ENCODE data around the gene SEC61A1.
A peak's percentile ranks its signal among the peaks of the same experiment; 100 is the strongest.

The SEC61A1 gene

DNA sequence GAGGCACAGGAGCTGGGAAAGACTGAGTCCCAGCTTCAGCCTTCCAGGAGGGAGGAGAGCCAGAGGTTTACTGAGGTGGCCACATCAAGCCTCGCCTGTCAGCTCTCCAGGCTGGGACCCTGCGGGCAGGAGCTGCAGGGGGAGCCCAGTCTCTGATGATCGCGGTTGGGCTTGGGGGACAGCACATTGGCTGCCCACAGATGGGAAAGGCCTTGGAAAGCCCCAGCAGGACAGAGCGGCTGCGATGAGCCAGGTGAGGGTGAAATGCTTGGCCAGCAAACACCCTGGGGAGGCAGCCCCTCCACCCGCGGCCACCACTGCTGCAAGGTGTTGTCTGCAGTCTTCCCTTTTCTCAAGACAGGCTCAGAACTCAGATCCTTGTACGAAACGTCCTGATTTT is 31.2 kb downstream of the SEC61A1 start:
- Histone ChIP-seq H3K27me3 (ENCODE audit: control insufficient read depth in 1 of 2, insufficient read depth in 2 of 2, low read length in 2 of 2) (no peaks in the 10 kb centered on the region), H3K4me1 (ENCODE audit: control insufficient read depth in 1 of 2, insufficient read depth in 2 of 2, low read length in 2 of 2) (peaks cover 8 to 9% of the 10 kb centered on the region in 2 donors), H3K9me3 (ENCODE audit: control insufficient read depth in 1 of 2, low read length in 2 of 2) (no peaks in the 10 kb centered on the region), H3K27ac (ENCODE audit: low read depth, low read length) (no peak overlapping the region), H3K36me3 (ENCODE audit: control insufficient read depth in 1 of 2, insufficient read depth in 2 of 2, low read length in 2 of 2) (peaks cover 10 to 49% of the 10 kb centered on the region in 2 donors), H3K9ac (ENCODE audit: low read depth in 1 of 2, low read length in 2 of 2) (no peak overlapping the region), H3K4me3 (ENCODE audit: low read depth in 1 of 2, low read length in 2 of 2) (no peak overlapping the region)

DNA sequence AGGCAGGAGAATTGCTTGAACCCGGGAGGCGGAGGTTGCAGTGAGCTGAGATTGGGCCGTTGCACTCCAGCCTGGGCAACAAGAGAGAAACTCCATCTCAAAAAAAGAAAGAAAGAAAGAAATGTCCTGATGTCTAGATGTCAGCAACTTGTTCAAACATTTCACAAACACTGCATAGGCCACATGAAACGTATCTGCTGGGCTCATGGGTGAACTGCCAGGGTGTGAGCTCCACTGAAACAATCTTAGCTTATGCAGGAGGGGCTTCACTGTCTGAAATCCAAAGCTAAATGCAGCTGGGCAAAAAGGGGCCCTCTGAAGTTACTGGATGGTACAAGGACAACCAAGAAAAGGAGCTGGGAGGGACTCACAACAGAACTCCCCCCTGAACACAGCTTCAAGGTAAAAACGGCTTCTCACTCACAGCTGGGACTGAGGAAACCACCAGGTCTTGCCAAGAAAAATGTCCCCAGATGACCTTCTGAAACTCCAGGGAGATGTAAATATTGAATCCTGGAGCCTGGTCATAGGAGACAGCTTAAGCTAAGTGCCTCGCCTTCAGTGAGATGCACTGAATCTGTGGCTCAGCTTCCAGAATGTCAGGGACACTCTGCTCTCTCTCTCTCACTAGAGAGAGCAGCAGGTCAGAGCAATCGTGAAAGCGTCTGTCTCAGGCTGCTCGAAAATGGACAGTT is 31.9 kb downstream of the SEC61A1 start:
- peaks cover 8 to 9% of the 10 kb centered on the region in 2 donors for H3K4me1 ChIP-seq (ENCODE audit: control insufficient read depth in 1 of 2, insufficient read depth in 2 of 2, low read length in 2 of 2)
- peaks cover 10 to 44% of the 10 kb centered on the region in 2 donors for H3K36me3 ChIP-seq (ENCODE audit: control insufficient read depth in 1 of 2, insufficient read depth in 2 of 2, low read length in 2 of 2)
- no peaks in the 10 kb centered on the region for H3K9me3 ChIP-seq (ENCODE audit: control insufficient read depth in 1 of 2, low read length in 2 of 2)
- H3K4me3 ChIP-seq (ENCODE audit: low read depth in 1 of 2, low read length in 2 of 2): no peak overlapping the region
- no peaks in the 10 kb centered on the region for H3K27me3 ChIP-seq (ENCODE audit: control insufficient read depth in 1 of 2, insufficient read depth in 2 of 2, low read length in 2 of 2)
- no peak overlapping the region for H3K9ac ChIP-seq (ENCODE audit: low read depth in 1 of 2, low read length in 2 of 2)
- no peak overlapping the region for H3K27ac ChIP-seq (ENCODE audit: low read depth, low read length)

DNA sequence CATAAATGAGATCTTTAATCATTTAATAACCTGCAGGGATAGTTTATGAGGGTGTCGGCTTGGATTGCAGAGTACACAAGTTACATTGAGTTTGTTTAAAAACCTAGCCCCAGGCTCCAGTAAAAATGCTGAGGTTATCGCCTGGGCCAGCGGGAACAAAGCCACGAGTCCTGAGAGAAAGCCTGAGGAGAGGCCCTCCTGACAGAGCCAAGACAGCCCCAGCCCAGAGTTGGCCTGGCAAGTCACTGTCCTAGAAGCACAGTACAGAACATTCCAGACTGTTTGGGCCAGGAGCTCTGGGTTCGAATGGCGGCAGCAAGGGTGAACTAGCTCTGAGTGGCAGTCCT is 32.4 kb downstream of the SEC61A1 start:
- no peak overlapping the region for H3K4me3 ChIP-seq (ENCODE audit: low read depth in 1 of 2, low read length in 2 of 2)
- H3K9me3 ChIP-seq (ENCODE audit: control insufficient read depth in 1 of 2, low read length in 2 of 2): no peaks in the 10 kb centered on the region
- H3K27me3 ChIP-seq (ENCODE audit: control insufficient read depth in 1 of 2, insufficient read depth in 2 of 2, low read length in 2 of 2): no peaks in the 10 kb centered on the region
- peak overlapping the region; percentile 14 for H3K27ac ChIP-seq (ENCODE audit: low read depth, low read length)
- H3K4me1 ChIP-seq (ENCODE audit: control insufficient read depth in 1 of 2, insufficient read depth in 2 of 2, low read length in 2 of 2): peaks cover 8 to 9% of the 10 kb centered on the region in 2 donors
- peak overlapping the region in 1 of 2 donors; percentile 16 for H3K9ac ChIP-seq (ENCODE audit: low read depth in 1 of 2, low read length in 2 of 2)
- H3K36me3 ChIP-seq (ENCODE audit: control insufficient read depth in 1 of 2, insufficient read depth in 2 of 2, low read length in 2 of 2): peaks cover 6 to 42% of the 10 kb centered on the region in 2 donors

DNA sequence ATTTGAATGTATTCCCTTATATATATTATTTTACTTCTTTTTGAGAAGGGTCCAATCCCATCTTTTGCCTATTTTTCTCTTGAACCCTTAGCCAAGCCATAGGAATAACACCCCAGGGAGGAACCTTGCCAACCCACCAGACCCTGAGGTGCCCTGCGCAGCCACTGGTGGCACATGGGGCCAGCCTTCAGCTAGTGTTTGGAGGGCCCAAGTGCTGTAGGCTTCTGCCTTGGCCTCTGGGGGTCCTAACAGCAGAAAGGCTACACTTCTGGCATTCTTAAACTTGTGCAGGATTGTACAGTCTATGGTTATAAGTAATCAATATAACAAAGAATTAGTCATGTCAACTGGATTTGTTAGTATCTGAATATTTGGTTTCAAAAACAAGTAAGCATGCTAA is 36.9 kb downstream of the SEC61A1 start:
- Histone ChIP-seq H3K4me1 (ENCODE audit: control insufficient read depth in 1 of 2, insufficient read depth in 2 of 2, low read length in 2 of 2) (peaks cover 4 to 5% of the 10 kb centered on the region in 2 donors), H3K27ac (ENCODE audit: low read depth, low read length) (no peak overlapping the region), H3K27me3 (ENCODE audit: control insufficient read depth in 1 of 2, insufficient read depth in 2 of 2, low read length in 2 of 2) (no peaks in the 10 kb centered on the region), H3K36me3 (ENCODE audit: control insufficient read depth in 1 of 2, insufficient read depth in 2 of 2, low read length in 2 of 2) (peaks cover 6 to 42% of the 10 kb centered on the region in 2 donors), H3K9ac (ENCODE audit: low read depth in 1 of 2, low read length in 2 of 2) (no peak overlapping the region), H3K9me3 (ENCODE audit: control insufficient read depth in 1 of 2, low read length in 2 of 2) (no peaks in the 10 kb centered on the region), H3K4me3 (ENCODE audit: low read depth in 1 of 2, low read length in 2 of 2) (no peak overlapping the region)

- Histone ChIP-seq H3K36me3 (ENCODE audit: control insufficient read depth in 1 of 2, insufficient read depth in 2 of 2, low read length in 2 of 2) (peaks cover 0 to 38% of the 10 kb centered on the region in 2 donors), H3K27me3 (ENCODE audit: control insufficient read depth in 1 of 2, insufficient read depth in 2 of 2, low read length in 2 of 2) (no peaks in the 10 kb centered on the region)
Measured at GRCh38 chr3:128091586-128091985, 39.3 kb downstream of the SEC61A1 start.

GRCh38 chr3:128094295-128095151 is 42.3 kb downstream of the SEC61A1 start:
- no peaks in the 10 kb centered on the region for H3K9me3 ChIP-seq (ENCODE audit: control insufficient read depth in 1 of 2, low read length in 2 of 2)
- H3K27ac ChIP-seq (ENCODE audit: low read depth, low read length): no peak overlapping the region
- no peak overlapping the region for H3K4me3 ChIP-seq (ENCODE audit: low read depth in 1 of 2, low read length in 2 of 2)
- H3K27me3 ChIP-seq (ENCODE audit: control insufficient read depth in 1 of 2, insufficient read depth in 2 of 2, low read length in 2 of 2): no peaks in the 10 kb centered on the region
- peaks cover 6 to 59% of the 10 kb centered on the region in 2 donors for H3K36me3 ChIP-seq (ENCODE audit: control insufficient read depth in 1 of 2, insufficient read depth in 2 of 2, low read length in 2 of 2)
- H3K4me1 ChIP-seq (ENCODE audit: control insufficient read depth in 1 of 2, insufficient read depth in 2 of 2, low read length in 2 of 2): no peaks in the 10 kb centered on the region
- H3K9ac ChIP-seq (ENCODE audit: low read depth in 1 of 2, low read length in 2 of 2): no peak overlapping the region

More at GRCh38 chr3:128091586-128091985, 39.3 kb downstream of the SEC61A1 start:
- H3K9me3 ChIP-seq (ENCODE audit: control insufficient read depth in 1 of 2, low read length in 2 of 2): no peaks in the 10 kb centered on the region
- H3K27ac ChIP-seq (ENCODE audit: low read depth, low read length): no peak overlapping the region
- H3K4me3 ChIP-seq (ENCODE audit: low read depth in 1 of 2, low read length in 2 of 2): no peak overlapping the region
- no peaks in the 10 kb centered on the region for H3K4me1 ChIP-seq (ENCODE audit: control insufficient read depth in 1 of 2, insufficient read depth in 2 of 2, low read length in 2 of 2)
- H3K9ac ChIP-seq (ENCODE audit: low read depth in 1 of 2, low read length in 2 of 2): no peak overlapping the region

GRCh38 chr3:128095222-128095703 is 43.0 kb downstream of the SEC61A1 start:
- Histone ChIP-seq H3K4me3 (ENCODE audit: low read depth in 1 of 2, low read length in 2 of 2) (no peak overlapping the region), H3K4me1 (ENCODE audit: control insufficient read depth in 1 of 2, insufficient read depth in 2 of 2, low read length in 2 of 2) (no peaks in the 10 kb centered on the region), H3K9me3 (ENCODE audit: control insufficient read depth in 1 of 2, low read length in 2 of 2) (no peaks in the 10 kb centered on the region), H3K36me3 (ENCODE audit: control insufficient read depth in 1 of 2, insufficient read depth in 2 of 2, low read length in 2 of 2) (peaks cover 11 to 67% of the 10 kb centered on the region in 2 donors), H3K27ac (ENCODE audit: low read depth, low read length) (no peak overlapping the region), H3K9ac (ENCODE audit: low read depth in 1 of 2, low read length in 2 of 2) (no peak overlapping the region), H3K27me3 (ENCODE audit: control insufficient read depth in 1 of 2, insufficient read depth in 2 of 2, low read length in 2 of 2) (no peaks in the 10 kb centered on the region)

- H3K27me3 ChIP-seq (ENCODE audit: control insufficient read depth in 1 of 2, insufficient read depth in 2 of 2, low read length in 2 of 2): no peaks in the 10 kb centered on the region
- H3K4me1 ChIP-seq (ENCODE audit: control insufficient read depth in 1 of 2, insufficient read depth in 2 of 2, low read length in 2 of 2): no peaks in the 10 kb centered on the region
- no peak overlapping the region for H3K4me3 ChIP-seq (ENCODE audit: low read depth in 1 of 2, low read length in 2 of 2)
- no peaks in the 10 kb centered on the region for H3K9me3 ChIP-seq (ENCODE audit: control insufficient read depth in 1 of 2, low read length in 2 of 2)
- no peak overlapping the region for H3K27ac ChIP-seq (ENCODE audit: low read depth, low read length)
- peaks cover 15 to 80% of the 10 kb centered on the region in 2 donors for H3K36me3 ChIP-seq (ENCODE audit: control insufficient read depth in 1 of 2, insufficient read depth in 2 of 2, low read length in 2 of 2)
- H3K9ac ChIP-seq (ENCODE audit: low read depth in 1 of 2, low read length in 2 of 2): no peak overlapping the region
Measured at GRCh38 chr3:128098234-128098633, 46.0 kb downstream of the SEC61A1 start.

DNA sequence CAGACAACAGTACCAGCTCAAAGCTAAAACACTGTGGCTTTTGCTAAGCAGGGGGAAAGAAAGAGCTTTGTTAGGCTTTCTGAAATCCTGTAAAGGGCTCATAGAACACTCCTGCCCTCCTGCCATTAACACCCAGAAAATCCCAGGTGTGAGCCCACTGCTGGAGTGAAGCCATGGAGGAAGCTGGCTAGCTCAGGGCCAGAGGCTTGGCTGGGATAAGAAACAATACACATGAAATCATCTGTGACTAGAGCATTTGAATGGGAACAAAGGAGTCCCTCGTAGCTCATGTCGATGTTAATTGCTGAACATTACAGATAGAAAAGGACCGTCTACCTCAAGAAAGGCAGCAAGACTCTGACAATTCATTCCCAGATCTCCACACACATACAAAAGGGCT is 47.9 kb downstream of the SEC61A1 start:
- peaks cover 0 to 3% of the 10 kb centered on the region in 2 donors for H3K4me1 ChIP-seq (ENCODE audit: control insufficient read depth in 1 of 2, insufficient read depth in 2 of 2, low read length in 2 of 2)
- H3K9ac ChIP-seq (ENCODE audit: low read depth in 1 of 2, low read length in 2 of 2): no peak overlapping the region
- H3K27me3 ChIP-seq (ENCODE audit: control insufficient read depth in 1 of 2, insufficient read depth in 2 of 2, low read length in 2 of 2): no peaks in the 10 kb centered on the region
- H3K36me3 ChIP-seq (ENCODE audit: control insufficient read depth in 1 of 2, insufficient read depth in 2 of 2, low read length in 2 of 2): peaks cover 15 to 84% of the 10 kb centered on the region in 2 donors
- H3K27ac ChIP-seq (ENCODE audit: low read depth, low read length): no peak overlapping the region
- H3K4me3 ChIP-seq (ENCODE audit: low read depth in 1 of 2, low read length in 2 of 2): no peak overlapping the region
- H3K9me3 ChIP-seq (ENCODE audit: control insufficient read depth in 1 of 2, low read length in 2 of 2): no peaks in the 10 kb centered on the region

GRCh38 chr3:128100638-128101037 is 48.4 kb downstream of the SEC61A1 start:
- peaks cover 0 to 3% of the 10 kb centered on the region in 2 donors for H3K4me1 ChIP-seq (ENCODE audit: control insufficient read depth in 1 of 2, insufficient read depth in 2 of 2, low read length in 2 of 2)
- H3K36me3 ChIP-seq (ENCODE audit: control insufficient read depth in 1 of 2, insufficient read depth in 2 of 2, low read length in 2 of 2): peaks cover 15 to 80% of the 10 kb centered on the region in 2 donors
- no peak overlapping the region for H3K27ac ChIP-seq (ENCODE audit: low read depth, low read length)

More at GRCh38 chr3:128100638-128101037, 48.4 kb downstream of the SEC61A1 start:
- H3K27me3 ChIP-seq (ENCODE audit: control insufficient read depth in 1 of 2, insufficient read depth in 2 of 2, low read length in 2 of 2): no peaks in the 10 kb centered on the region
- no peak overlapping the region for H3K9ac ChIP-seq (ENCODE audit: low read depth in 1 of 2, low read length in 2 of 2)
- no peaks in the 10 kb centered on the region for H3K9me3 ChIP-seq (ENCODE audit: control insufficient read depth in 1 of 2, low read length in 2 of 2)
- no peak overlapping the region for H3K4me3 ChIP-seq (ENCODE audit: low read depth in 1 of 2, low read length in 2 of 2)

Measured in duodenal mucosa (tissue), 2 donors.